Tibial artery (tissue), 4 donors: ENCODE data around the gene ZNF319.

Source experiments
- DNase-seq, 2 donors: peaks; one replicate each; pipeline ENCODE4 v3.0.0-alpha.2; 2019
- H3K27ac ChIP-seq, 2 donors: fragments of 200-600 bp; sonication (generic) in 1 of 2; 1 replicate in 1 of 2; 2 replicates in 1 of 2; pipeline ENCODE4 v1.5.1; 2018 to 2019; ENCODE audit warnings: mild to moderate bottlenecking in 1 of 2
- H3K27me3 ChIP-seq, 2 donors: fragments of 200-600 bp; sonication (generic) in 1 of 2; one replicate each; pipeline versions ENCODE4 v1.5.1 to v1.6.0; 2016 to 2019
- H3K36me3 ChIP-seq, 3 donors: fragments of 200-600 bp; sonication (generic) in 2 of 3; one replicate each; pipeline ENCODE4 v1.5.1; 2016 to 2019; ENCODE audit warnings: mild to moderate bottlenecking in 2 of 3
- H3K4me1 ChIP-seq, 4 donors: fragments of 200-600 bp; sonication (generic) in 2 of 4; 1 replicate in 3 of 4; 2 replicates in 1 of 4; pipeline ENCODE4 v1.5.1; 2016 to 2019
- H3K4me3 ChIP-seq, 2 donors: fragments of 200-600 bp; sonication (generic) in 1 of 2; 1 replicate in 1 of 2; 2 replicates in 1 of 2; pipeline ENCODE4 v1.5.1; 2018 to 2019; ENCODE audit warnings: mild to moderate bottlenecking in 2 of 2
- H3K9me3 ChIP-seq, 3 donors: fragments of 200-600 bp; sonication (generic) in 1 of 3; one replicate each; pipeline ENCODE4 v1.5.1; 2016 to 2019
- CTCF ChIP-seq, 2 experiments: fragments of 200-600 bp in 1 of 2; fragments of 450-650 bp in 1 of 2; IDR thresholded peaks; one replicate each; pipeline ENCODE4 v1.5.1; 2017 to 2019; ENCODE audit warnings: antibody characterized with exemption in 2 of 2, mild to moderate bottlenecking in 1 of 2, moderate library complexity in 1 of 2
- intact Hi-C: fragments of 100-400 bp; cut with DNase I; formaldehyde crosslinking; loops from one replicate; pipeline ENCODE4 v1.15.0; 2023; ENCODE audit warnings: low total_unique reads

The ZNF319 gene

GRCh38 chr16:58000706-58001676 lies 519 bp upstream of the ZNF319 start, which contains the start of gene USB1:
Gene USB1 (plus strand): TSS chr16:58001407. CDS start chr16:58001484, 77 bp downstream.
- peak; percentile 54 to 57 for TF ChIP-seq CTCF (IDR thresholded peaks at IDR 0.05)
- H3K27me3 ChIP-seq: no peaks in the 10 kb centered on the region
- no peaks in the 10 kb centered on the region for H3K9me3 ChIP-seq
- H3K4me1 ChIP-seq: peaks cover 5 to 48% (median 30%) of the 10 kb centered on the region in 4 donors
- DNase-seq: peak; percentile 75 to 92
- intact Hi-C loops: loop anchor here (5.0 kb wide), 2 partner anchors 99 to 269 kb away; no protein-coding TSS in a partner anchor
- peak within 1 kb of the TSS; percentile 79 to 91 for H3K4me3 ChIP-seq
- peaks cover 21 to 35% (median 21%) of the 10 kb centered on the region in 3 donors for H3K36me3 ChIP-seq
- peak within 1 kb of the TSS; percentile 90 to 98 for H3K27ac ChIP-seq

- no peaks in the 10 kb centered on the region for H3K9me3 ChIP-seq
- no peak for TF ChIP-seq CTCF (IDR thresholded peaks at IDR 0.05)
- intact Hi-C loops: loop anchor here (10.0 kb wide), 1 partner anchor 245 kb away; no protein-coding TSS in a partner anchor
- H3K36me3 ChIP-seq: peaks cover 21 to 49% (median 33%) of the 10 kb centered on the region in 3 donors
- peak overlapping the region; percentile 79 to 91 for H3K4me3 ChIP-seq
- DNase-seq: no peak
- H3K4me1 ChIP-seq: peaks cover 0 to 50% (median 27%) of the 10 kb centered on the region in 4 donors
- no peaks in the 10 kb centered on the region for H3K27me3 ChIP-seq
- H3K27ac ChIP-seq: peak overlapping the region; percentile 90 to 98
Observed at GRCh38 chr16:57999366-57999970, 1.0 kb downstream of the ZNF319 start.

- intact Hi-C loops: loop anchor here (10.0 kb wide), 1 partner anchor 244 kb away; no protein-coding TSS in a partner anchor
- H3K9me3 ChIP-seq: no peaks in the 10 kb centered on the region
- no peak overlapping the region for H3K4me3 ChIP-seq
- peaks cover 21 to 54% (median 37%) of the 10 kb centered on the region in 3 donors for H3K36me3 ChIP-seq
- DNase-seq: no peak
- peak overlapping the region in 1 of 2 donors; percentile 98 for H3K27ac ChIP-seq
- TF ChIP-seq CTCF (IDR thresholded peaks at IDR 0.05): no peak
- peaks cover 0 to 50% (median 27%) of the 10 kb centered on the region in 4 donors for H3K4me1 ChIP-seq
- no peaks in the 10 kb centered on the region for H3K27me3 ChIP-seq
Observed at GRCh38 chr16:57998992-57999365, 1.5 kb downstream of the ZNF319 start.

GRCh38 chr16:57998486-57998885 lies 2.0 kb downstream of the ZNF319 start:
- H3K27me3 ChIP-seq: no peaks in the 10 kb centered on the region
- no peak for DNase-seq
- H3K27ac ChIP-seq: no peak overlapping the region
- H3K9me3 ChIP-seq: no peaks in the 10 kb centered on the region
- intact Hi-C loops: loop anchor here (10.0 kb wide), 1 partner anchor 244 kb away; no protein-coding TSS in a partner anchor
- H3K4me3 ChIP-seq: no peak overlapping the region
- H3K4me1 ChIP-seq: peaks cover 0 to 50% (median 27%) of the 10 kb centered on the region in 4 donors
- no peak for TF ChIP-seq CTCF (IDR thresholded peaks at IDR 0.05)
- H3K36me3 ChIP-seq: peaks cover 21 to 58% (median 42%) of the 10 kb centered on the region in 3 donors

GRCh38 chr16:57997528-57998265 lies 2.8 kb downstream of the ZNF319 start:
- DNase-seq: no peak
- TF ChIP-seq CTCF (IDR thresholded peaks at IDR 0.05): no peak
- no peaks in the 10 kb centered on the region for H3K9me3 ChIP-seq
- intact Hi-C loops: loop anchor here (10.0 kb wide), 1 partner anchor 243 kb away; no protein-coding TSS in a partner anchor
- no peaks in the 10 kb centered on the region for H3K27me3 ChIP-seq
- H3K4me3 ChIP-seq: no peak overlapping the region
- no peak overlapping the region for H3K27ac ChIP-seq
- peaks cover 25 to 53% (median 42%) of the 10 kb centered on the region in 3 donors for H3K36me3 ChIP-seq
- H3K4me1 ChIP-seq: peaks cover 0 to 50% (median 27%) of the 10 kb centered on the region in 4 donors
